ENCODE results near the gene CRYBG1. TPM values are rescaled to one million over a fixed set of nuclear protein-coding genes. Genes with fewer than 3 reads are reported as not detected.

The CRYBG1 gene
- total RNA-seq, 1 donor from 2014 or later = 0.07 TPM

GRCh38 chr6:106611030-106611429 is 250.5 kb downstream of the CRYBG1 start:
- Mint-ChIP-seq H3K4me3 (no peak overlapping the region), H3K27ac (ENCODE audit: unreplicated experiment) (no peak overlapping the region), H3K9me3 (no peaks in the 10 kb centered on the region), H3K36me3 (ENCODE audit: low read depth) (peaks cover 8% of the 10 kb centered on the region), H3K4me1 (no peaks in the 10 kb centered on the region), H3K27me3 (ENCODE audit: low read depth) (no peaks in the 10 kb centered on the region)
- no peak for TF ChIP-seq CTCF (conservative IDR thresholded peaks at IDR 0.05)
- DNase-seq (ENCODE audit: low read depth, low spot score) = no peak

GRCh38 chr6:106612671-106613416 is 252.3 kb downstream of the CRYBG1 start:
- Mint-ChIP-seq H3K9me3 (no peaks in the 10 kb centered on the region), H3K36me3 (ENCODE audit: low read depth) (peaks cover 8% of the 10 kb centered on the region), H3K4me1 (no peaks in the 10 kb centered on the region), H3K27me3 (ENCODE audit: low read depth) (no peaks in the 10 kb centered on the region), H3K27ac (ENCODE audit: unreplicated experiment) (no peak overlapping the region), H3K4me3 (no peak overlapping the region)
- no peak for DNase-seq (ENCODE audit: low read depth, low spot score)
- TF ChIP-seq CTCF (conservative IDR thresholded peaks at IDR 0.05) = no peak

GRCh38 chr6:106613590-106613989 is 253.1 kb downstream of the CRYBG1 start:
- Mint-ChIP-seq H3K4me3 (no peak overlapping the region), H3K36me3 (ENCODE audit: low read depth) (peaks cover 9% of the 10 kb centered on the region), H3K27ac (ENCODE audit: unreplicated experiment) (no peak overlapping the region), H3K27me3 (ENCODE audit: low read depth) (no peaks in the 10 kb centered on the region), H3K4me1 (no peaks in the 10 kb centered on the region), H3K9me3 (no peaks in the 10 kb centered on the region)
- no peak for TF ChIP-seq CTCF (conservative IDR thresholded peaks at IDR 0.05)
- DNase-seq (ENCODE audit: low read depth, low spot score) = no peak

- Mint-ChIP-seq H3K36me3 (ENCODE audit: low read depth) (peaks cover 6% of the 10 kb centered on the region), H3K9me3 (no peaks in the 10 kb centered on the region), H3K27ac (ENCODE audit: unreplicated experiment) (no peak overlapping the region), H3K4me3 (no peak overlapping the region), H3K27me3 (ENCODE audit: low read depth) (no peaks in the 10 kb centered on the region), H3K4me1 (no peaks in the 10 kb centered on the region)
- TF ChIP-seq CTCF (conservative IDR thresholded peaks at IDR 0.05) = no peak
- DNase-seq (ENCODE audit: low read depth, low spot score) = no peak
These were observed 253.6 kb downstream of the CRYBG1 start for GRCh38 chr6:106614166-106614565.

GRCh38 chr6:106614592-106615257 is 254.2 kb downstream of the CRYBG1 start:
- Mint-ChIP-seq H3K27me3 (ENCODE audit: low read depth) (no peaks in the 10 kb centered on the region), H3K9me3 (no peaks in the 10 kb centered on the region), H3K4me1 (no peaks in the 10 kb centered on the region), H3K27ac (ENCODE audit: unreplicated experiment) (no peak overlapping the region), H3K4me3 (no peak overlapping the region), H3K36me3 (ENCODE audit: low read depth) (peaks cover 6% of the 10 kb centered on the region)
- no peak for TF ChIP-seq CTCF (conservative IDR thresholded peaks at IDR 0.05)
- no peak for DNase-seq (ENCODE audit: low read depth, low spot score)

Data from neural crest cell (in vitro differentiated cells).